CD4-positive, CD25-positive, alpha-beta regulatory T cell (primary cell): Measurements from ENCODE around the gene SGCD. TPM values are rescaled to one million over a fixed set of nuclear protein-coding genes. Genes with fewer than 3 reads are reported as not detected.

Experiments used
- ATAC-seq, 2 donors: fragments of 150-1000 bp; cut with Tn5 transposase; one replicate each; pipeline ENCODE4 v1.10.0; 2021; ENCODE audit warnings: low read depth in 2 of 2, moderate number of reproducible peaks in 2 of 2, moderate library complexity in 1 of 2
- DNase-seq, 3 donors: peaks; one replicate each; pipeline versions ENCODE4 v3.0.0 to v3.0.0-alpha.2; 2012 to 2022; ENCODE audit warnings: mixed read lengths in 1 of 3
- H3K27ac ChIP-seq: one replicate; pipeline ENCODE4 v1.7.0; 2013; ENCODE audit warnings: mild to moderate bottlenecking, low read length; ENCODE audit not compliant: insufficient read depth, poor library complexity, severe bottlenecking
- H3K27me3 ChIP-seq: one replicate; pipeline ENCODE4 v1.7.0; 2013; ENCODE audit warnings: low read length; ENCODE audit not compliant: control insufficient read depth, insufficient read depth
- H3K36me3 ChIP-seq: one replicate; pipeline ENCODE4 v1.7.0; 2013; ENCODE audit warnings: mild to moderate bottlenecking, low read length, moderate library complexity; ENCODE audit not compliant: control insufficient read depth, insufficient read depth
- H3K4me1 ChIP-seq: 2 replicates; pipeline ENCODE4 v1.7.0; 2013; ENCODE audit warnings: mild to moderate bottlenecking, low read length; ENCODE audit not compliant: insufficient read depth, control insufficient read depth, poor library complexity, severe bottlenecking
- H3K4me3 ChIP-seq: one replicate; pipeline ENCODE4 v1.7.0; 2013; ENCODE audit warnings: low read depth, mild to moderate bottlenecking, low read length, moderate library complexity
- H3K9me3 ChIP-seq, 2 experiments: 1 replicate in 1 of 2; 2 replicates in 1 of 2; pipeline ENCODE4 v1.7.0; 2013; ENCODE audit warnings: low read length in 2 of 2, mild to moderate bottlenecking in 1 of 2, moderate library complexity in 1 of 2; ENCODE audit not compliant: control insufficient read depth in 2 of 2
- H3K27ac Mint-ChIP-seq, 3 donors: one replicate each; pipeline ENCODE4 v1.8.0; 2020 to 2022; ENCODE audit warnings: mild to moderate bottlenecking in 3 of 3, mixed read lengths in 3 of 3, moderate library complexity in 2 of 3
- H3K27me3 Mint-ChIP-seq: one replicate; pipeline ENCODE4 v1.8.0; 2022; ENCODE audit warnings: mild to moderate bottlenecking, mixed read lengths
- H3K36me3 Mint-ChIP-seq: one replicate; pipeline ENCODE4 v1.8.0; 2020; ENCODE audit warnings: mixed read lengths
- H3K4me1 Mint-ChIP-seq, 4 donors: one replicate each; pipeline ENCODE4 v1.8.0; 2020 to 2022; ENCODE audit warnings: mixed read lengths in 4 of 4, mild to moderate bottlenecking in 1 of 4
- H3K4me3 Mint-ChIP-seq, 4 donors: one replicate each; pipeline ENCODE4 v1.8.0; 2020 to 2022; ENCODE audit warnings: mild to moderate bottlenecking in 4 of 4, mixed read lengths in 4 of 4, moderate library complexity in 3 of 4
- H3K9me3 Mint-ChIP-seq, 7 donors: one replicate each; pipeline ENCODE4 v1.8.0; 2020 to 2022; ENCODE audit warnings: mixed read lengths in 7 of 7, mild to moderate bottlenecking in 3 of 7, moderate library complexity in 2 of 7
- polyA plus RNA-seq, 4 donors: library from polyadenylated mRNA; unstranded; fragments of 300-500 nt; fragmentation: Illumina TruSeq; gene quantifications; one replicate each; pipeline ENCODE4 v1.2.3, GENCODE V29; 2021
- total RNA-seq: library from RNA; stranded (reverse); gene quantifications from one replicate; pipeline ENCODE4 v1.2.3, GENCODE V29; 2022

Gene SGCD
- total and polyA plus RNA-seq, 5 donors from 2014 or later: not detected

- no peaks in the 10 kb centered on the region for H3K36me3 Mint-ChIP-seq
- no peak overlapping the region for H3K4me3 Mint-ChIP-seq
- Histone ChIP-seq H3K4me1 (no peaks in the 10 kb centered on the region), H3K4me3 (no peak overlapping the region), H3K36me3 (no peaks in the 10 kb centered on the region), H3K27ac (no peak overlapping the region), H3K9me3 (no peaks in the 10 kb centered on the region), H3K27me3 (no peaks in the 10 kb centered on the region)
- H3K4me1 Mint-ChIP-seq: no peaks in the 10 kb centered on the region
- no peak for ATAC-seq
- H3K9me3 Mint-ChIP-seq: peaks cover 0 to 3% (median 0%) of the 10 kb centered on the region in 7 donors
- H3K27me3 Mint-ChIP-seq: peaks cover 4% of the 10 kb centered on the region
- H3K27ac Mint-ChIP-seq: no peak overlapping the region
- DNase-seq: no peak
Observed at GRCh38 chr5:156589104-156589945, 262.4 kb downstream of the SGCD start.

DNA sequence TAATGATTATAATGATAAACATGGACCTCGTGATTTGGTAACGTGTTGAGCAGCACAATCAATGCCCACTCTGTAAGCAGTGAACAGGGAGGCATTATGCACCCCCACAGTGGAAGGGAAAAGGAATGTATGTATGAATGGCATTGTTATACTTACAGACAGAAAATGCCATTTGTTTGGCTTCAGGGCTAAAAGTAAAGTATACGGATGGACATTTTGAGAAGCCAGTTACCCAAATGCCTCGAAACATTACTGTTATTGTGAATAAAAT is 262.9 kb downstream of the SGCD start:
- ATAC-seq (no peak), DNase-seq (no peak)
- no peak overlapping the region for H3K4me3 Mint-ChIP-seq
- Histone ChIP-seq H3K4me3 (no peak overlapping the region), H3K4me1 (no peaks in the 10 kb centered on the region), H3K27me3 (no peaks in the 10 kb centered on the region), H3K27ac (no peak overlapping the region), H3K36me3 (no peaks in the 10 kb centered on the region), H3K9me3 (no peaks in the 10 kb centered on the region)
- peaks cover 4% of the 10 kb centered on the region for H3K27me3 Mint-ChIP-seq
- peaks cover 0 to 3% (median 0%) of the 10 kb centered on the region in 7 donors for H3K9me3 Mint-ChIP-seq
- no peak overlapping the region for H3K27ac Mint-ChIP-seq
- no peaks in the 10 kb centered on the region for H3K36me3 Mint-ChIP-seq
- no peaks in the 10 kb centered on the region for H3K4me1 Mint-ChIP-seq

GRCh38 chr5:156590978-156591377 is 264.0 kb downstream of the SGCD start:
- Mint-ChIP-seq H3K9me3 (peaks cover 0 to 3% (median 0%) of the 10 kb centered on the region in 7 donors), H3K27ac (no peak overlapping the region)

DNA sequence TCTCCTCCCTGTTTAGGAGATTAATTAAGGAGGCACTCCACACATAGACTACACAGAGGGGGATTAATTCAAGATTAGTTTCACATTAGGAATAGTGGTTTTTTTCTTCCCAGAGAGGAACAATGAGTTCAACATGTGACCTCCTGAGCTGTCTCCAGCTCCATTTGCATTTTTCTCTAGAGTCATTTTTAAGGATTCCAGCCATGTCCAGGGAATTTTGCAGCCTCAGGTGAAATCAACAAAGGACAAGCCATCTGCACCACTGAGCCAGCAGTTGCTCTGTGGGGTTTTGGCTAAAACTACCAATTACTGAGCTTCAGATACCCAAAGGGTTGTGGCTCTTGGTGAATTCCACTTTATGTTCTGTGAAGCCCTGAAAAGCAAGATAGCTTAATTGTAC is 264.7 kb downstream of the SGCD start:
- Histone ChIP-seq H3K4me1 (no peaks in the 10 kb centered on the region), H3K4me3 (no peak overlapping the region), H3K27me3 (no peaks in the 10 kb centered on the region), H3K9me3 (no peaks in the 10 kb centered on the region), H3K27ac (no peak overlapping the region), H3K36me3 (no peaks in the 10 kb centered on the region)
- Mint-ChIP-seq H3K27me3 (peaks cover 4% of the 10 kb centered on the region), H3K4me3 (no peak overlapping the region), H3K9me3 (peaks cover 0 to 3% (median 0%) of the 10 kb centered on the region in 7 donors), H3K36me3 (no peaks in the 10 kb centered on the region), H3K4me1 (no peaks in the 10 kb centered on the region), H3K27ac (no peak overlapping the region)
- DNase-seq (no peak), ATAC-seq (no peak)

More at GRCh38 chr5:156590978-156591377, 264.0 kb downstream of the SGCD start:
- H3K36me3 Mint-ChIP-seq: no peaks in the 10 kb centered on the region
- no peak overlapping the region for H3K4me3 Mint-ChIP-seq
- no peaks in the 10 kb centered on the region for H3K36me3 ChIP-seq
- no peaks in the 10 kb centered on the region for H3K4me1 Mint-ChIP-seq
- H3K27me3 Mint-ChIP-seq: peaks cover 4% of the 10 kb centered on the region
- H3K9me3 ChIP-seq: no peaks in the 10 kb centered on the region
- H3K4me1 ChIP-seq: no peaks in the 10 kb centered on the region
- H3K27ac ChIP-seq: no peak overlapping the region
- H3K4me3 ChIP-seq: no peak overlapping the region
- H3K27me3 ChIP-seq: no peaks in the 10 kb centered on the region
- ATAC-seq: no peak
- DNase-seq: no peak

DNA sequence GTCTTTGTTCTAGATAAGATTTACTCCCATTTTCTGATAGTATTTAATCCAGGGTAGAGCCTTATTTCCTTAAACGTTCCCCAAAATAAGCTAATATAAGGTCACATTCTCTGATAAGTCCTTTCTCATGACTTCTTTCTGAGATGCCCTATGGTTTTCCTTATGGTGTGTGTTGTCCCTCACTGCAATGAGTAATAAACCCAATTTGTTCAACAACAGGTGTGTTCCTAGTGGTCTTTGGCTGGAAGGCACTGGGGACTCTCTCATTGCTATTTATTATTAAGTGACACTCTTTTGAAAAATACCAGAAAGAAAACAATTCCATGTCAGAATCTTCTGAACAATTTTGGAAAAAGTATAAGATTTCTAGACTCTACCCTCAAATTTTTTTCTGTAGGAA is 266.6 kb downstream of the SGCD start:
- Histone ChIP-seq H3K4me3 (no peak overlapping the region), H3K9me3 (no peaks in the 10 kb centered on the region), H3K4me1 (no peaks in the 10 kb centered on the region), H3K36me3 (no peaks in the 10 kb centered on the region), H3K27me3 (peaks cover 2% of the 10 kb centered on the region), H3K27ac (no peak overlapping the region)
- Mint-ChIP-seq H3K27ac (no peak overlapping the region), H3K4me3 (no peak overlapping the region), H3K27me3 (peaks cover 4% of the 10 kb centered on the region), H3K4me1 (no peaks in the 10 kb centered on the region), H3K36me3 (no peaks in the 10 kb centered on the region), H3K9me3 (peaks cover 0 to 3% (median 0%) of the 10 kb centered on the region in 7 donors)
- ATAC-seq (no peak), DNase-seq (no peak)

DNA sequence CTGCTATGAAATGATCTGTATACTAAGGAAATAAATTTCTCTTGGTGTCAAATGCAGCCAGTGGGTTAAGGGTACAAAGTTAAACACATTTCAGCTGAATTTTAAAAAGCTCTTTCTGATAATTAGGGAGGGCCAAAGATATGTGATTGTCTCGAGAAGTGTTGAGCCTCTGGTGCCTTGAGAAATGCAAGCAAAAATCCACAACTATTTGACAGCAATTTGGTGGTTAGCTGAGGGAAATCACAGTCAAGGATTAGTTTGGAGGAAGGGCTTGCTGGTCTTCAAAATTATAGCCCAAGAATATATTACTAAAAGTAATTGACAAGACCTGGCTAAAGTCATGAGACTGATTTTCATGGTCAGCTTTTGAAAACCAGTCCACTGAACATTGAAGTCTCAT is 267.4 kb downstream of the SGCD start:
- Mint-ChIP-seq H3K27me3 (peaks cover 4% of the 10 kb centered on the region), H3K36me3 (no peaks in the 10 kb centered on the region), H3K9me3 (peaks cover 0 to 3% (median 0%) of the 10 kb centered on the region in 7 donors), H3K4me1 (no peaks in the 10 kb centered on the region), H3K27ac (no peak overlapping the region), H3K4me3 (no peak overlapping the region)
- Histone ChIP-seq H3K9me3 (no peaks in the 10 kb centered on the region), H3K27me3 (peaks cover 2% of the 10 kb centered on the region), H3K36me3 (no peaks in the 10 kb centered on the region), H3K27ac (no peak overlapping the region), H3K4me1 (no peaks in the 10 kb centered on the region), H3K4me3 (no peak overlapping the region)
- no peak for DNase-seq
- no peak for ATAC-seq

DNA sequence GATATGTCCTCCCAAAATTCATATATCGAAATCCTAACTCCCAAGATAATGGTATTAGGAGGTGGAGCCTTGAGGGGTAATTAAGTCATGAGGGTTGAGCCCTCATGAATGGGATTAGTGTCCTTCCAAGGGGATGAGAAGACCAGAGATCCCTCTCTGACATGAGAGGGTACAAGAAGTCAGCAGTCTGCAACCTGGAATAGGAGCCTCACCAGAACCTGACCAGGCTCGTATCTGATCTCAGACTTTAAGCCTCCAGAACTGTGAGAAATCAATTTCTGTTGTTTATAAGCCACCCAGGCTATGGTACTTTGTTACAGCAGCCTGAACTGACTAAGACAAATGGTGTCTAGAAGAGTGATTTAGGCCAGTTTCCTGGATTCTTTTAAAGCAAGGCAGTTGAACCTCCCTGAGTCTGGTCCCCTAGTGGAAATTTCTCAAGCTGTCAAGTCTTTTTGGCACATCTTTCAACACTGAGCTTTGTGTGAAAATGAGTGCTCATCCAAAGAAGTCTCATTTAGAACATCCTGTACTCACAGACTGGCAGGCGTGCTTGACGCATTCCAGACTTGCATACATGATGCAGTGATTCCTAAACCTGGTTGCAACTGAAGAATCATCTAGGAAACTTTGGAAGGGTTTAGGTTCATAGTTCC is 268.3 kb downstream of the SGCD start:
- H3K4me1 Mint-ChIP-seq: no peaks in the 10 kb centered on the region
- peaks cover 0 to 3% (median 0%) of the 10 kb centered on the region in 7 donors for H3K9me3 Mint-ChIP-seq
- Histone ChIP-seq H3K27ac (no peak overlapping the region), H3K4me1 (no peaks in the 10 kb centered on the region), H3K36me3 (no peaks in the 10 kb centered on the region), H3K4me3 (no peak overlapping the region), H3K9me3 (no peaks in the 10 kb centered on the region), H3K27me3 (peaks cover 2% of the 10 kb centered on the region)
- DNase-seq: no peak
- H3K27ac Mint-ChIP-seq: no peak overlapping the region
- H3K27me3 Mint-ChIP-seq: peaks cover 4% of the 10 kb centered on the region
- no peaks in the 10 kb centered on the region for H3K36me3 Mint-ChIP-seq
- no peak overlapping the region for H3K4me3 Mint-ChIP-seq
- no peak for ATAC-seq

- Histone ChIP-seq H3K36me3 (no peaks in the 10 kb centered on the region), H3K27ac (no peak overlapping the region), H3K9me3 (no peaks in the 10 kb centered on the region), H3K4me1 (no peaks in the 10 kb centered on the region), H3K27me3 (peaks cover 2% of the 10 kb centered on the region), H3K4me3 (no peak overlapping the region)
- H3K4me3 Mint-ChIP-seq: no peak overlapping the region
- DNase-seq (no peak), ATAC-seq (no peak)
- H3K36me3 Mint-ChIP-seq: no peaks in the 10 kb centered on the region
- H3K4me1 Mint-ChIP-seq: no peaks in the 10 kb centered on the region
- H3K27ac Mint-ChIP-seq: no peak overlapping the region
- H3K9me3 Mint-ChIP-seq: peaks cover 0 to 9% (median under 1%) of the 10 kb centered on the region in 7 donors
- peaks cover 10% of the 10 kb centered on the region for H3K27me3 Mint-ChIP-seq
Observed at GRCh38 chr5:156597276-156597675, 270.3 kb downstream of the SGCD start.
